HFFc6 (cell line): Measurements from ENCODE around the gene NMRK2. TPM values are rescaled to one million over a fixed set of nuclear protein-coding genes. Genes with fewer than 3 reads are reported as not detected.
"Not testable (repeated sequence)": the region's sequence is repeated elsewhere in the genome, so short reads cannot be mapped to it uniquely, and the experiment has no call there.

ENCODE experiments used
- DNase-seq: peaks from one replicate; pipeline ENCODE4 v3.0.0-alpha.2; 2018
- H3K27ac Mint-ChIP-seq: 2 replicates; pipeline ENCODE4 v1.8.0; 2020; ENCODE audit warnings: mild to moderate bottlenecking, mixed read lengths
- H3K27me3 Mint-ChIP-seq: 2 replicates; pipeline ENCODE4 v1.8.0; 2021; ENCODE audit warnings: mild to moderate bottlenecking, moderate library complexity, mixed read lengths; ENCODE audit not compliant: insufficient read depth
- H3K36me3 Mint-ChIP-seq: 2 replicates; pipeline ENCODE4 v1.8.0; 2021; ENCODE audit warnings: low read depth, mixed read lengths
- H3K4me1 Mint-ChIP-seq: 2 replicates; pipeline ENCODE4 v1.8.0; 2020; ENCODE audit warnings: low read depth, mixed read lengths
- H3K4me3 Mint-ChIP-seq: 2 replicates; pipeline ENCODE4 v1.8.0; 2020; ENCODE audit warnings: mild to moderate bottlenecking, moderate library complexity, mixed read lengths
- H3K9me3 Mint-ChIP-seq: 2 replicates; pipeline ENCODE4 v1.8.0; 2020; ENCODE audit warnings: mild to moderate bottlenecking, mixed read lengths
- CTCF ChIP-seq: fragments of 200-600 bp; sonication (generic); IDR thresholded peaks from 2 replicates; pipeline ENCODE4 v1.5.0; 2021; ENCODE audit warnings: antibody characterized with exemption, mild to moderate bottlenecking
- long read RNA-seq: library from polyadenylated mRNA; unstranded; transcript quantifications from one replicate; pipeline ENCODE4 v2.0.0, GENCODE V29; 2019
- total RNA-seq, 6 experiments: library from RNA; stranded (reverse); fragmentation: NEBNext Ultra II Directional; extraction: Animal tissue kit (Norgen Biotek cat#: 25700); gene quantifications; 2 replicates in 1 of 6; 3 replicates in 5 of 6; pipeline ENCODE4 v1.2.3, GENCODE V29; 2021

The NMRK2 gene
- not detected for total RNA-seq
- long read RNA-seq = 0 reads

GRCh38 chr19:3932931-3933810 is at the start of gene NMRK2:
Gene NMRK2, plus strand, starts transcription at chr19:3933069. Its CDS starts 603 bp downstream, at chr19:3933672.
- H3K27me3 Mint-ChIP-seq = peaks cover 22% of the 10 kb centered on the region
- no peak for DNase-seq
- no peak within 1 kb of the TSS for H3K27ac Mint-ChIP-seq
- TF ChIP-seq CTCF = no peak
- H3K4me3 Mint-ChIP-seq = no peak within 1 kb of the TSS
- H3K4me1 Mint-ChIP-seq = no peaks in the 10 kb centered on the region
- no peaks in the 10 kb centered on the region for H3K9me3 Mint-ChIP-seq
- H3K36me3 Mint-ChIP-seq = no peaks in the 10 kb centered on the region

GRCh38 chr19:3890591-3890990 is 42.3 kb upstream of the NMRK2 start:
- H3K4me1 Mint-ChIP-seq = no peaks in the 10 kb centered on the region
- no peak overlapping the region for H3K27ac Mint-ChIP-seq
- H3K9me3 Mint-ChIP-seq = no peaks in the 10 kb centered on the region
- no peak overlapping the region for H3K4me3 Mint-ChIP-seq
- no peaks in the 10 kb centered on the region for H3K36me3 Mint-ChIP-seq
- TF ChIP-seq CTCF = no peak
- peaks cover 20% of the 10 kb centered on the region; the same call in 1 of the 2 replicates for H3K27me3 Mint-ChIP-seq
- DNase-seq = no peak

- H3K27me3 Mint-ChIP-seq = peaks cover 25% of the 10 kb centered on the region; the same call in 1 of the 2 replicates
- no peak for TF ChIP-seq CTCF
- no peaks in the 10 kb centered on the region for H3K36me3 Mint-ChIP-seq
- no peak overlapping the region for H3K4me3 Mint-ChIP-seq
- no peak for DNase-seq
- H3K27ac Mint-ChIP-seq = no peak overlapping the region
- no peaks in the 10 kb centered on the region for H3K9me3 Mint-ChIP-seq
- H3K4me1 Mint-ChIP-seq = no peaks in the 10 kb centered on the region
These were observed 39.2 kb upstream of the NMRK2 start for GRCh38 chr19:3893509-3894179.

GRCh38 chr19:3894959-3895358 is 37.9 kb upstream of the NMRK2 start:
- not testable (repeated sequence) for H3K27ac Mint-ChIP-seq, H3K36me3 Mint-ChIP-seq, DNase-seq, H3K4me3 Mint-ChIP-seq, H3K4me1 Mint-ChIP-seq, H3K9me3 Mint-ChIP-seq
- H3K27me3 Mint-ChIP-seq = peaks cover 21% of the 10 kb centered on the region

GRCh38 chr19:3895788-3896187 is 37.1 kb upstream of the NMRK2 start:
- H3K27me3 Mint-ChIP-seq = peaks cover 25% of the 10 kb centered on the region
- H3K4me3 Mint-ChIP-seq = no peak overlapping the region
- 0 out of 2 replicates have a peak, but pooled peaks cover 3% of the 10 kb centered on the region for H3K9me3 Mint-ChIP-seq
- H3K4me1 Mint-ChIP-seq = no peaks in the 10 kb centered on the region
- no peaks in the 10 kb centered on the region for H3K36me3 Mint-ChIP-seq
- no peak for TF ChIP-seq CTCF
- H3K27ac Mint-ChIP-seq = no peak overlapping the region
- no peak for DNase-seq

- Mint-ChIP-seq H3K4me1 (no peaks in the 10 kb centered on the region), H3K4me3 (no peak overlapping the region), H3K36me3 (no peaks in the 10 kb centered on the region), H3K27me3 (peaks cover 27% of the 10 kb centered on the region), H3K9me3 (0 out of 2 replicates have a peak, but pooled peaks cover 3% of the 10 kb centered on the region), H3K27ac (no peak overlapping the region)
- TF ChIP-seq CTCF = no peak
- DNase-seq = no peak
These were observed 34.9 kb upstream of the NMRK2 start for GRCh38 chr19:3897936-3898335.
